IPS-11a (cell line): ENCODE measurements around the gene CCDC85B.

Experiments
- H3K4me3 ChIP-seq: one replicate; pipeline ENCODE4 v1.5.1; 2013; ENCODE audit warnings: low read depth, low read length, control low read depth

The CCDC85B gene

DNA sequence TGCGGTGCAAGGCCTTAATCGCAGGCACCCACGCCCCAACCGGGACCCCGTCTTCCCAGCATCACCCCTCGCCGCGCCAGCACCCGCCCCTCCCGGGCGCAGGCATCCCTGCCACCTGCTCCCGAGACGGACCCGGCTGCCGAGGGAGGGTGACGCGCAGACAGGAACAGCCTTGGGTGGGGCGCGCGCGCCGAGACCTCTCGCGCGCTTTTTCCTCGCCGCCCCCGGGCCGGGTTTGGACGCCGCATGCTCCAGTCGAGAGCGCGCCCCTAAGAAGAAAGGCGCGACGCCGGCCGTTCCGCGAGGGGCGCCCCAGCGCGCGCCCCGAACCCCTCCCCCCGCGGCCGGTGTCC, 33.0 kb upstream of the CCDC85B start:
- peak overlapping the region; percentile 93 for H3K4me3 ChIP-seq

- H3K4me3 ChIP-seq, result peak within 1 kb of the TSS; percentile 93
Observed at GRCh38 chr11:65857853-65858680, 32.4 kb upstream of the CCDC85B start, which contains the start of gene CFL1. Gene CFL1, minus strand, starts transcription at chr11:65858180. Its CDS starts 81 bp downstream, at chr11:65858099.

DNA sequence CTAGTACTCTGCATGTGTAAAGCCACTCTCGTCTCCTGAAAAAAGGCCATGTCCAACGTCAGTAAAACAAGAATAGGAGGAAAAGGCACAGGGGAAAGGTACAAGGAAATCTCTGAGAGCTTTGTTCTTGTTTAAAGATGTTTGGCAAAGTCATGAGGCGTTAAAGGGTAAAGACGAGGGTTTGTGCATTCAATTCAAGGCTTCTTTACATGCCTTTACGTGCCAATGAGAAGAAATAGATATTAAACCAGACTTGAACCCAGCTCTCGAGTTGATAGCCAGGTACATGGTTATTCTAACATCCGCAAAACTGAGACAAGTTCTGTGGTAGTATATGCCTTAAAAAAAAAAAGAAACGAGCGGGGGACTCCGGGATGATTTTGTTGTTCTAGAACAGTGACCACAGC, 31.8 kb upstream of the CCDC85B start:
- peak overlapping the region; percentile 44 for H3K4me3 ChIP-seq

- H3K4me3 ChIP-seq, result peak overlapping the region; percentile 91
Observed at GRCh38 chr11:65859095-65859811, 31.2 kb upstream of the CCDC85B start.

DNA sequence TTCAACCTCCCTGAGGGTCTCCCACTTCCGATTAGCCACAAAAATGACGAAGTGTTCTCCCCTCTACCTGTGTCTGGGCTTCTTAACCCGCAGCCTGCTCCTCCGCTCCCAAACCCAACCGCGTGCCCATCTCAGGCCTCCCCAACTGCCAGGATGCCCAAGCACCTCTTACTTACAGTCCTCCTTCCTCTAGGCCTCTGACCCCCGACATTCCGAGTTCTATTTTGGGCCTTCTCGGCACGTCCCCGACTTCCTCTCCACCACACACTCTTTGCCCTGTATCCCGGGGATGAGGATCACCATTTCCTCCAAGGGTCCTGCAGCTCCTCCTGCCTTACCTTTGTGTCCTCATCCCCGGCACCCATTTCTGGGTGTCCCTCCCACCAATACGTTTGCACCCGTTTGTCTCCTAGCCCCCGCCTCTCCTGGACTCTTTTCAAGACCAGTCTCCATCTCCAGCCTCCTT, 30.6 kb upstream of the CCDC85B start:
- H3K4me3 ChIP-seq, result peak overlapping the region; percentile 91

DNA sequence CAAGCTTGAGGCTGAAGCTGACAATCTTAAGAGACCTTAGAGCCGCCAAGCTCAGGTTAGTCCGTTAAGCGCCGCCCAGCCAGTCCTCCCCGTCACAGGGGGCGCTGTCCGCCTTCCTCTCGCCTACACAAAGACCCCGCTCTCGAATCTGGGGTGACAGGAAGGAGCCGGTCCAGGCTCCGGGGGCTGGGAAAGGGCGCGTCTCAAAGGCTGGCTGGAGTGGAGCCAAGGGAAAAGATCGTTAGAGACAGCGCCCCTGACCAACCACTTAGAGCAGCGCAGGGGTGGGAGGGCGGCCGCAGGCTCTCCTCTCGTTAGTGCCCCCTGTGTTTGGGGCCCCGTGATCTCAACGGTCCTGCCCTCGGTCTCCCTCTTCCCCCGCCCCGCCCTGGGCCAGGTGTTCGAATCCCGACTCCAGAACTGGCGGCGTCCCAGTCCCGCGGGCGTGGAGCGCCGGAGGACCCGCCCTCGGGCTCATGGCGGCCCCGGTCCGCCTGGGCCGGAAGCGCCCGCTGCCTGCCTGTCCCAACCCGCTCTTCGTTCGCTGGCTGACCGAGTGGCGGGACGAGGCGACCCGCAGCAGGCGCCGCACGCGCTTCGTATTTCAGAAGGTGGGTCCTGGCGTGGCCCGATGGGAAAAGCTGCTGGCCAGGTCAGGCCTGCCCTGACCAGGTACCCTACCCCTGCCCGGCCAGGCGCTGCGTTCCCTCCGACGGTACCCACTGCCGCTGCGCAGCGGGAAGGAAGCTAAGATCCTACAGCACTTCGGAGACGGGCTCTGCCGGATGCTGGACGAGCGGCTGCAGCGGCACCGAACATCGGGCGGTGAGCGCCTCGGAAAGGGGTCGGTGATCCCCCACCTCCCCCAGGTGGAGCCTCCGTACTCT, 30.0 kb upstream of the CCDC85B start, which contains the start of gene MUS81:
Gene MUS81 (plus strand): TSS at position 156 of the 887 bp plus-strand sequence. CDS start 321 bp downstream, at position 477.
- H3K4me3 ChIP-seq, result peak within 1 kb of the TSS; percentile 91

DNA sequence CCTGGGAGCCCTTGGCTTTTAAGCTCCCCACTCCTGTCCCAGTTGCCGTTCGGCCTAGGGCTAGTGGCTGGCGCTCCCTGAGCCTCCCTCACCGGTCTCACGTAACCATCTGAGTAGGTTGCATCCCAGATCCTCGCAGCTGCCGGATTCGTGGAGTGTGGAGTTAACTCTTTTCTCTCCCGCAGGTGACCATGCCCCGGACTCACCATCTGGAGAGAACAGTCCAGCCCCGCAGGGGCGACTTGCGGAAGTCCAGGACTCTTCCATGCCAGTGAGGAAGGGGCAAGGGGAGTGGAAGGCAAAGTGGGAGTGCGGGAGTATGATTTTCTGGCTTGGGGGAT, 29.3 kb upstream of the CCDC85B start:
- peak overlapping the region; percentile 91 for H3K4me3 ChIP-seq

DNA sequence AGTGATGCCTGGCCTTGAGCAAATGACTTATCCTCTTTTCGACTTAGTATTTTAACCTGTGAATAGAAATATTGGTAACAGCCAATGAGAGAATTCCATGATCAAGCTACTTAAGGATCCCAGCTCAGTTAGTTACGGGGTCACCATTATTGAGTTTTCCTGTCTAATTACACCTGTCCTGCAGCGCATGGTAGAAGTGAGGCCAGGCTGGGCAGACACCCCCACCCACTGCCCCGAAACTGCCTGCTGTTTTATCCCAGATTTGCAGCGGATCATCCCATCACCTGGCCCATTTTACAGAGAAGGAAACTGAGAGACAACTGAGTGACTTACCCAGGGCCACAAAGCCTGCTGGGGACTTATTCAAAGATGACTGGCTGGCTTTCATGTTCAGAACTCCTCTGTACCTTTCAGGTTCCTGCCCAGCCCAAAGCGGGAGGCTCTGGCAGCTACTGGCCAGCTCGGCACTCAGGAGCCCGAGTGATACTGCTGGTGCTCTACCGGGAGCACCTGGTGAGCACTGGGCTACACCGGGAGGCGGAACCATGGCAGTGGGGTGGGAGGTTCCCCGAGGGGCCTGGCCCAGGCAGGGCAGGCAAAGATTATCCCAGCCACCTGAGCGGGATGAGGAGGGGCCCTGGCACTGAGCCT, 28.8 kb upstream of the CCDC85B start:
- peak overlapping the region; percentile 91 for H3K4me3 ChIP-seq

- H3K4me3 ChIP-seq, result no peak overlapping the region
Observed at GRCh38 chr11:65862191-65862735, 28.2 kb upstream of the CCDC85B start.

GRCh38 chr11:65862941-65863888, 27.3 kb upstream of the CCDC85B start:
- no peak overlapping the region for H3K4me3 ChIP-seq

GRCh38 chr11:65863889-65864705, 26.4 kb upstream of the CCDC85B start:
- H3K4me3 ChIP-seq, result no peak overlapping the region

DNA sequence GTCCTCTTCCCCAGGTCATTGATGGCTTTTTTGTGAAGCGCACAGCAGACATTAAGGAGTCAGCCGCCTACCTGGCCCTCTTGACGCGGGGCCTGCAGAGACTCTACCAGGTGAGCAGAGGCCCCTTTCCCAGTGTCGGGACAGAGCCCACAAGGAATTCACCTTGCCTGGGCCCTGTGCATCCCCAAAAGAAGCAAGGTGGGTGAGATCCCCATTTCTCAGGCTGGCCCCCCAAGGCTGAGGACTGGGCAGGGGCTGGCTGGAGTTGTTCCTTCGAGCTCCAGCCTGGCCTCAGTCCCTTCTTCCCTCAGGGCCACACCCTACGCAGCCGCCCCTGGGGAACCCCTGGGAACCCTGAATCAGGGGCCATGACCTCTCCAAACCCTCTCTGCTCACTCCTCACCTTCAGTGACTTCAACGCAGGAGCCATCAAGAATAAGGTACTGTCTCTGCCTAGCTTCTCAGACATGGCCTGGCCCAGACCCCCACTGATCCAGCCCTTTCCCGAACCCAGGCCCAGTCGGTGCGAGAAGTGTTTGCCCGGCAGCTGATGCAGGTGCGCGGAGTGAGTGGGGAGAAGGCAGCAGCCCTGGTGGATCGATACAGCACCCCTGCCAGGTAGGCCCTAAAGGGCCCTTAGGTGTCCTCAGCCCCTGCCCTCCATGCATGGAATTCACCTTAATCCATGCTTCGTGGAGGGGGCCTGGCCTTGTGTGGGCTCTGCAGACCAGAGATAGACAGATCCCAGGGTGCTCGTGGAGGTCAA, 25.6 kb upstream of the CCDC85B start:
- no peak overlapping the region for H3K4me3 ChIP-seq

- H3K4me3 ChIP-seq, result no peak overlapping the region
Observed at GRCh38 chr11:65865550-65866172, 24.8 kb upstream of the CCDC85B start.

GRCh38 chr11:65866509-65867283, 23.8 kb upstream of the CCDC85B start:
- no peak overlapping the region for H3K4me3 ChIP-seq

- H3K4me3 ChIP-seq, result peak overlapping the region; percentile 52
Observed at GRCh38 chr11:65867284-65868071, 23.0 kb upstream of the CCDC85B start.
